ENCODE measurements around the gene SHISAL2A. TPM values are rescaled to one million over a fixed set of nuclear protein-coding genes. Genes with fewer than 3 reads are reported as not detected.
A peak's percentile ranks its signal among the peaks of the same experiment; 100 is the strongest.

The SHISAL2A gene
- total RNA-seq, 1 donor: not detected

GRCh38 chr1:52702886-52703787 lies 70.2 kb downstream of the SHISAL2A start:
- DNase-seq (ENCODE audit: low read depth): peak; percentile 81
- no peak for TF ChIP-seq CTCF (IDR thresholded peaks at IDR 0.05; ENCODE audit: insufficient read depth, low read length)
- peak overlapping the region; percentile 66 for H3K4me3 ChIP-seq (ENCODE audit: low read depth, low read length)

GRCh38 chr1:52706136-52706670 lies 73.2 kb downstream of the SHISAL2A start:
- TF ChIP-seq CTCF (IDR thresholded peaks at IDR 0.05; ENCODE audit: insufficient read depth, low read length): no peak
- DNase-seq (ENCODE audit: low read depth): no peak
- no peak overlapping the region for H3K4me3 ChIP-seq (ENCODE audit: low read depth, low read length)

Other genes starting within 250 kb of the SHISAL2A start
- gene ORC1, start 228.7 kb upstream of the SHISAL2A start, total RNA-seq (ENCODE audit: low replicate concordance): 0.49 and 12.6 TPM in 2 replicates
- gene PRPF38A, start 228.6 kb upstream of the SHISAL2A start, total RNA-seq (ENCODE audit: low replicate concordance): 8.7 and 12.4 TPM in 2 replicates
- gene TUT4, start 80.1 kb upstream of the SHISAL2A start, total RNA-seq (ENCODE audit: low replicate concordance): 42.5 and 53.7 TPM in 2 replicates
- 10.8 and 31.0 TPM in 2 replicates for gene GPX7, start 30.8 kb upstream of the SHISAL2A start, total RNA-seq (ENCODE audit: low replicate concordance)
- 15.2 and 15.7 TPM in 2 replicates for gene COA7, start 65.2 kb downstream of the SHISAL2A start, total RNA-seq (ENCODE audit: low replicate concordance)
- gene ZYG11B, start 93.3 kb downstream of the SHISAL2A start, total RNA-seq (ENCODE audit: low replicate concordance): 36.7 and 59.7 TPM in 2 replicates
- gene ZYG11A, start 209.6 kb downstream of the SHISAL2A start, total RNA-seq (ENCODE audit: low replicate concordance): 0.57 and 0.72 TPM in 2 replicates